Hematopoietic multipotent progenitor cell treated with erythropoietin and hydrocortisone succinate and interleukin-3 and kit ligand, for 6 days (in vitro differentiated cells): ENCODE results near the gene BRICD5.

Source experiments
- DNase-seq: peaks from one replicate; pipeline ENCODE4 v3.0.0-alpha.2; 2015

The BRICD5 gene

GRCh38 chr16:2179107-2179501 lies 31.6 kb downstream of the BRICD5 start:
- DNase-seq, result no peak

GRCh38 chr16:2178321-2179106 lies 32.1 kb downstream of the BRICD5 start:
- DNase-seq, result peak; percentile 68

DNA sequence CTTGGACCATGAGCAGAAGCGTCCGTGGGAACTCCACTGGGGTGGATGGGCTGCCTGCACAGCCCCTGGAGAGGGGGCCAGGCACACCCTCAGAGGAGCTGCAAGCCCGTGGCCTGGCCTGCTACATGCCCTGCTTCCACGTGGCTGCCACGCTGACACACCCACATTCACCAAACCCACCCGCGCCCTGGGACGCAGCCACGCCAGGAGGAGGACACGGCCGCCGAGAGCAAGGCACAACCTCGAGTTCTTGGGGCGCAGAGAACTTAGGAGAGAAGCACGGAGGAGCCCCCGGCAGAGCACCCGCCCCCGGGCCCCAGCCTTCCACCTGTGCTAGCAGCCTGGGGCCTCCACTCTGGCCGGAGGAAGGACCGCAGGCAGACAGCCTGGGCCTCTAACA lies 33.1 kb downstream of the BRICD5 start:
- no peak for DNase-seq

- no peak for DNase-seq
Observed at GRCh38 chr16:2177101-2177500, 33.6 kb downstream of the BRICD5 start.

GRCh38 chr16:2176047-2176446 lies 34.6 kb downstream of the BRICD5 start:
- no peak for DNase-seq

DNA sequence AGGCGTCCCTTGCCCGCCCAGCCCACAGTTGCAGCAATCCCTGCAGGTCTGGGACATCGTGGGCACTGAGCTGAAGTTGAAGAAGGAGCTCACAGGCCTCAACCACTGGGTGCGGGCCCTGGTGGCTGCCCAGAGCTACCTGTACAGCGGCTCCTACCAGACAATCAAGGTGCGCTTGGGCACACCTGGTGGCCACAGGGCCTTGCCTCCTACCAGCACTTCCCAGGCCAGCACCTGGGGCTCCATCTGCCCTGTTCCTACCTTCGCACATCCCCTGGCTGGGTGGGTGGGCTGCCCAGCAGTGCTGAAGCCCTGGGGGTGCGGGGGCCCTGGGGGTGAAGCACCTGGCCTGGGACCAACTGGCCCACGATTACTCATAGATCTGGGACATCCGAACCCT lies 35.2 kb downstream of the BRICD5 start:
- no peak for DNase-seq

- DNase-seq, result no peak
Observed at GRCh38 chr16:2174396-2175131, 36.1 kb downstream of the BRICD5 start.

DNA sequence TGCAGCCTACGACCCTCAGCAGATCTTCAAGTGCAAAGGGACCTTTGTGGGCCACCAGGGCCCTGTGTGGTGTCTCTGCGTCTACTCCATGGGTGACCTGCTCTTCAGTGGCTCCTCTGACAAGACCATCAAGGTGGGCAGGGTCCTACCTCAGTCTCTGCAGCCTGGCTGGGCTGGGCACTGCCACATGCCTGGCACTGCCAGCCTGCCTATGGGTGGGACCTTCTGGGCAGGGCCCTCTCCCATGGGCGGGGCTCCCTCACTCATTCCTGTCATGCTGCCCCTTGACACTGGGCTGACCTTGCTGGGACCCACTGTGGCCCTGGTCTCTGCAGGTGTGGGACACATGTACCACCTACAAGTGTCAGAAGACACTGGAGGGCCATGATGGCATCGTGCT lies 36.7 kb downstream of the BRICD5 start:
- no peak for DNase-seq

- DNase-seq, result no peak
Observed at GRCh38 chr16:2173366-2173765, 37.3 kb downstream of the BRICD5 start.

DNA sequence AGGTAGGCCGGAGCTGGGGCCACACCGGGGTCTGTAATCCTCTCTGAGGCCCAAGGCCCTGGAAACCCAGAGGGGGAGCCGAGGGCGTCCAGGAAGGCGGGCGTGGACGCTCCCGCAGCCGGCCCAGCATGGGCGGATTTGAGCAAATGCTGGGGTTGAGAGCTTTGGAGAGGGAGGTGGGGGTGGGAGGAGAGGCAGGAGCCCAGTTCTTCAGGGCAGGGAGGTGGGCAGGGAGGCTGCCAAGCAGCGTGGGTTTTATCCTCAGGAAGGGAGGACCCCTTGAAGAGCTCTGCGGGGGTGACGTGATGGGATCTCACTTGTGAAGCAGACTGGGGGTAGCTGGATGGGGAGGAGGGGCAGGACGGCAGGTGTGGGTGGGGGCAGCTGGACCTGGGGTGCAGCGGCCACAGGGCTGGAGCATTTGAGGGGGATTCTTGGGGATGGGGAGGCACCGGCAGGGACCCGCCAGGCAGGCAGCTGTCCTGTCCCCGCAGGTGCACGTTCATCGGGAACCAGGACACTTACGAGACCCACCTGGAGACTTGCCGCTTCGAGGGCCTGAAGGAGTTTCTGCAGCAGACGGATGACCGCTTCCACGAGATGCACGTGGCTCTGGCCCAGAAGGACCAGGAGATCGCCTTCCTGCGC lies 37.9 kb downstream of the BRICD5 start:
- no peak for DNase-seq

DNA sequence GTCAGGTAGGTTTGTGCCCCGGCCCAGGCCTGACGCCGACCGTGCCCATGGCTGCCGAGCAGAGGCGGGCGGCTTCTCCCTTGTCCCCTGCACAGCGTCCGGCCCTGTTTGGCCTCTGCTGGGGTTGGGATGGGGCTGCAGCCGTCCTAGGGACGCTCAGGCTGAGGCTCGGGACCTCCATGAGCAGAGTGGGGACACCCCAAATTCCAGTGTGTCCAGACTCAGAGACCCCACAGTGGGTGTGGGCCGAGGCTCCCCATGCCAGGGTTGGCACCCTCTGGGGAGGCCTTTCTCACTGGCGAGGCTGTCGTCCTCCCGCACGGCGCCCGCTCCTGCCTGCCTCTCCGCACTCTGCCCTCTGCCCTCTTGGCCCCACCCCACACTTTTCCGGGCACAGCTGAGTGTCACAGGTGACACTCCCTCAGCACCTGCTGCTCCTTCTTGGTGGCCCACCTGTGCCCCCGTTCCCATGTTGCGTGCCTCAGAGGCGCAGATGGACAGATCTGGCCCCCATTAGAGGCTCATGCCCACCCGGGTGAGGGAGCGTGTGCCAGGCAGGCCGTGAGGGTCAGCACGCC lies 39.0 kb downstream of the BRICD5 start:
- DNase-seq, result no peak

GRCh38 chr16:2170587-2171435 lies 39.9 kb downstream of the BRICD5 start:
- DNase-seq, result no peak

- DNase-seq, result no peak
Observed at GRCh38 chr16:2170080-2170479, 40.6 kb downstream of the BRICD5 start.

GRCh38 chr16:2167068-2167638 lies 43.5 kb downstream of the BRICD5 start:
- DNase-seq, result no peak

DNA sequence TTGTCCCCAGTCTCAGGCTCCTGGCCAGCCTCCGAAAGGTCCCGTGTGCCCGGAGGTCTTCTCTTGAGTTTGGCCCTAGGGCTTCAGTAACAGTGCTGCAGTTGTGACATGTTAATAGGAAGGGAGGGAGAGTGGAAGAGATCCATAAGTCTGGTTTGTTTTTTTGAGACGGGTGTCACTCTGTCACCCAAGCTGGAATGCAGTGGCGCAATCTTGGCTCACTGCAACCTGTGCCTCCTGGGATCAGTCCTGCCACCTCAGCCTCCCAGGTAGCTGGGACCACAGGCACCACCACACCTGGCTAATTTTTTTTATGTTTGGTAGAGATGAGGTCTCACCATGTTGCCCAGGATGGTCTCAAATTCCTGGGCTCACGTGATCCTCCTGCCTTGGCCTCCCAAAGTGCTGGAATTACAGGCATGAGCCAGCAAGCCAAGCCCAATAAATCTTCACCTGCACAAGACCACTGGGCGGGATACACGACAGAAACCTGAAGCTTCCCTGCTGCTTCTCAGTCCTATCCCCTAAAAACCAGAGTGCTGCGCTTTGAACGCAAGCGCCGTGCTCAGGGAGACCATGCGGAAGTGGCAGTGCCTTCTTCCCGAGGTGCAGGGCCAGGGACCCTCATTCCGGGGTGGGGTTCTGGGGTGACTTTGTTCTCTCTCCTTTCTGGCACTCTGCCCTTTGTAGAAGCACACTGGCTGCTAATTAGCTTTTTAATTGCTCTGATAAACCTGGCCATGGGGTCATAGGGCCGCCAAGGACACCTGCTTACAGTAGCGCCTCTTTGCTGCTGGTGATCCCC lies 44.2 kb downstream of the BRICD5 start:
- DNase-seq, result no peak

GRCh38 chr16:2165861-2166260 lies 44.8 kb downstream of the BRICD5 start:
- DNase-seq, result no peak

- DNase-seq, result no peak
Observed at GRCh38 chr16:2163211-2163881, 47.3 kb downstream of the BRICD5 start.

GRCh38 chr16:2162676-2163118 lies 48.0 kb downstream of the BRICD5 start:
- no peak for DNase-seq

DNA sequence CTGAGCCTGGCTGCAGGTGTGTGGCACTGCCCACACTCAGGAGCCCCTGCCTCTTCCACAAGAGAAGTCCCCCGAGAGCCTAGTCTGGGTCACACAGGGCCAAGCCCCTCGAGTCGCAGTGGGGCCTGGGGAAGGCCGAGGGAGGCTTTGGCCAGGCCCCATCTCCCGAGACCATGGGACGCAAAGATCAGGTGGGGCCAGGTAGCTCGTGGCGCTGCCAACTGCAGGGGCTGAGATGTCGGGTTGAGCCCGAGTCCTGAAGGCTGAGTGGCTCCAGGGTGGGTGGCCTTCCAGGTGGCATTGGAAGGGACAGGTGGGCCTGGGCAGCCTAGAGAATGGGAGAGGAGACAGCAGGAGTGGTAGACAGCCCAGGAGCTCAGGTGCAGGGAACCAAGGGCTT lies 48.8 kb downstream of the BRICD5 start:
- DNase-seq, result no peak

DNA sequence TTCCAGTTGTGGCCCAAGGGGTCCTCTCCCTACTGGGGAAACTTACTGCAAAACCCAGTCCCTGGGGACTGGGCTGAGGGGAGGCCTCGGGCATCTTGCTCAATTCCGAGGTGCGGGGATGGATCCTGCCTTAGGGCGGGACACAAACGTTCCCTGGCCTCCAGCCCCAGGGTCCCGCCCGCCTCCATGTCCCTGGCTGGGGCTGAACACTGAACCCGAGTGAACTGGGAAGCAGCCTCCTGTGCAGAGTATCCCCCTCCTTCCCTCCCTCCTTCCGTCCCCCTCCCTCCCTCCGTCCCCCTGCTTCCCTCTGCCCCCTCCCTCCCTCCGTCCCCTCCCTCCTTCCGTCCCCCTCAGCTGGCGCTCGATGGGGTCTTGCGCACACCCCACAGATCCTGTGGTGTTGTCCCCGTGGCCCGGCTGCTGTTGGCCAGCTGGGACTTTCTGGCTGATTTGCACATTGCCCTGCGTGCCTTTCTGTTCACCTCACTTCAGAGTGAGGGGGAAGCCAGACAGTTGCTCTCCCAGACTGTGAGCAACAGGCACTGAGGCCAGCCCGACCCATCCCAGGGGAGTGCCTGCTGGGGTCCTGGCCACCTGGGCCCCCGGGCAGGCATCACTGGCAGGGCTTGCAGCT lies 49.6 kb downstream of the BRICD5 start:
- no peak for DNase-seq
